PC-9 (cell line): ENCODE results near the gene ASPHD1. TPM values are rescaled to one million over a fixed set of nuclear protein-coding genes. Genes with fewer than 3 reads are reported as not detected.
"Not testable (repeated sequence)": the region's sequence is repeated elsewhere in the genome, so short reads cannot be mapped to it uniquely, and the experiment has no call there.

Source experiments
- BruUV-seq: library from RNA; stranded (reverse); fragments of 400-500 nt; replicated peaks from 2 replicates; lab custom pipeline; 2021; lab: Mats Ljungman, UMichigan
- CTCF ChIA-PET: fragments of 300-600 bp; sonication (Branson Sonifier 250); formaldehyde crosslinking; loops from one replicate; lab custom pipeline; 2022; ENCODE audit warnings: antibody characterized with exemption; lab: Charles Lee
- POLR2A ChIA-PET: fragments of 300-600 bp; sonication (Branson Sonifier 250); formaldehyde crosslinking; loops from one replicate; lab custom pipeline; 2022; ENCODE audit warnings: antibody characterized with exemption; ENCODE audit not compliant: unreplicated experiment; lab: Charles Lee
- DNase-seq, 2 experiments: peaks; one replicate each; pipeline versions ENCODE4 v3.0.0 to v3.0.0-alpha.2; 2015 to 2022; ENCODE audit warnings: mixed read lengths in 1 of 2
- H2AFZ ChIP-seq: fragments of 200-600 bp; sonication (generic); 2 replicates; pipeline ENCODE4 v1.8.1; 2017; ENCODE audit warnings: antibody characterized with exemption
- H3F3A ChIP-seq: fragments of 200-600 bp; sonication (generic); 2 replicates; pipeline ENCODE4 v1.8.1; 2017; ENCODE audit warnings: antibody characterized with exemption, mild to moderate bottlenecking, low read depth; ENCODE audit not compliant: insufficient read depth
- H3K27ac ChIP-seq: fragments of 200-600 bp; sonication (generic); 2 replicates; pipeline ENCODE4 v1.6.1; 2016; ENCODE audit warnings: mixed run types
- H3K27me3 ChIP-seq: fragments of 200-600 bp; sonication (generic); 2 replicates; pipeline ENCODE4 v1.6.1; 2016; ENCODE audit warnings: low read depth, mixed run types; ENCODE audit not compliant: insufficient read depth
- H3K36me3 ChIP-seq: fragments of 200-600 bp; sonication (generic); 2 replicates; pipeline ENCODE4 v1.6.1; 2016; ENCODE audit warnings: low read depth, mixed run types
- H3K4me1 ChIP-seq: fragments of 200-600 bp; sonication (generic); replicated peaks from 2 replicates; pipeline ENCODE4 v1.6.1; 2016; ENCODE audit warnings: mixed run types; ENCODE audit not compliant: insufficient read depth
- H3K4me2 ChIP-seq: fragments of 200-600 bp; sonication (generic); 2 replicates; pipeline ENCODE4 v1.6.1; 2017; ENCODE audit warnings: mixed run types
- H3K4me3 ChIP-seq: fragments of 200-600 bp; sonication (generic); 2 replicates; pipeline ENCODE4 v1.6.1; 2016; ENCODE audit warnings: mixed run types
- H3K79me2 ChIP-seq: fragments of 200-600 bp; sonication (generic); 2 replicates; pipeline ENCODE4 v1.6.1; 2017; ENCODE audit warnings: low read depth, mixed run types
- H3K9me2 ChIP-seq: fragments of 200-600 bp; sonication (generic); 2 replicates; pipeline ENCODE4 v1.8.1; 2017; ENCODE audit warnings: mild to moderate bottlenecking; ENCODE audit not compliant: insufficient read depth
- H3K9me3 ChIP-seq: fragments of 200-600 bp; sonication (generic); 2 replicates; pipeline ENCODE4 v1.8.1; 2016; ENCODE audit warnings: low read depth; ENCODE audit not compliant: insufficient read depth
- H4K20me1 ChIP-seq: fragments of 200-600 bp; sonication (generic); 2 replicates; pipeline ENCODE4 v1.8.1; 2017; ENCODE audit not compliant: insufficient read depth
- EZH2 ChIP-seq: fragments of 200-600 bp; sonication (generic); IDR thresholded peaks from 2 replicates; pipeline ENCODE4 v1.8.0; 2017; ENCODE audit warnings: antibody characterized with exemption, low read depth
- intact Hi-C: fragments of 100-400 bp; cut with micrococcal nuclease; formaldehyde crosslinking; loops from one replicate; pipeline ENCODE4 v1.10.0; 2022; ENCODE audit not compliant: unreplicated experiment
- total RNA-seq: library from RNA; stranded (reverse); gene quantifications from 2 replicates; pipeline ENCODE4 v1.2.3, GENCODE V29; 2021
- TF ChIP-seq, protein P1 (sequence below): fragments of 200-600 bp; sonication (generic); conservative IDR thresholded peaks from 2 replicates; pipeline ENCODE4 v1.6.1; 2017; ENCODE audit warnings: mixed run types, antibody characterized with exemption, mild to moderate bottlenecking, moderate library complexity

Gene ASPHD1
- total RNA-seq, 1 experiment from 2014 or later, result 8.3 TPM

DNA sequence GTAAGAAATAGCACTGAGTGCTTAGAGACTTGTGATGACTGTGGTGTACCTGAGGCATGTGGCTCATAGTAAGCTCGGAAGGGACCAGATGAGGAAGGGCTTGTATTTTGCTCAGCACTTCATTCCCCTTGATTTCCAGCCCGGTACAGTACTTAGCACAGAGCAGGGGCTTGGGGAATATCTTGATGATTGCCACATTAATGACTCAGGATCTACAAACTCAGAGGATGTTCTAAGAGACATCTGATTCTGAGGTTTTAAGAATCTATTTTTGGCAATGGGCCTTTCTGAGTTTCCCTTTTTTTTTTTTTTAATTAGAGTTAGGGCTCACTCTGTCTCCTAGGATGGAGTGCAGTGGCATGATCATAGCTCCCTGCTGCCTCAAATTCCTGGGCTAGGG lies 9.1 kb downstream of the ASPHD1 start:
- BruUV-seq, result no TSS peak
- ChIA-PET POLR2A (interaction anchor here (0.6 kb wide), 1 partner anchor 15 kb away, joined by 10 read pairs; no protein-coding TSS in a partner anchor), CTCF (interaction anchor here (0.6 kb wide), 3 partner anchors 10 to 899 kb away, joined by 4 to 11 read pairs (median 5); partner anchors contain the start of gene SEZ6L2)
- Histone ChIP-seq H2AFZ (no peak overlapping the region), H3K9me3 (no peaks in the 10 kb centered on the region), H3K4me2 (no peak overlapping the region), H3K79me2 (no peaks in the 10 kb centered on the region), H3F3A (peaks cover 4% of the 10 kb centered on the region; the same call in 1 of the 2 replicates), H3K27ac (no peak overlapping the region), H3K36me3 (no peaks in the 10 kb centered on the region), H4K20me1 (no peaks in the 10 kb centered on the region), H3K27me3 (no peaks in the 10 kb centered on the region), H3K4me3 (no peak overlapping the region), H3K4me1 (no peaks in the 10 kb centered on the region), H3K9me2 (no peaks in the 10 kb centered on the region)
- no peak for TF ChIP-seq EZH2
- TF ChIP-seq, protein P1, sequence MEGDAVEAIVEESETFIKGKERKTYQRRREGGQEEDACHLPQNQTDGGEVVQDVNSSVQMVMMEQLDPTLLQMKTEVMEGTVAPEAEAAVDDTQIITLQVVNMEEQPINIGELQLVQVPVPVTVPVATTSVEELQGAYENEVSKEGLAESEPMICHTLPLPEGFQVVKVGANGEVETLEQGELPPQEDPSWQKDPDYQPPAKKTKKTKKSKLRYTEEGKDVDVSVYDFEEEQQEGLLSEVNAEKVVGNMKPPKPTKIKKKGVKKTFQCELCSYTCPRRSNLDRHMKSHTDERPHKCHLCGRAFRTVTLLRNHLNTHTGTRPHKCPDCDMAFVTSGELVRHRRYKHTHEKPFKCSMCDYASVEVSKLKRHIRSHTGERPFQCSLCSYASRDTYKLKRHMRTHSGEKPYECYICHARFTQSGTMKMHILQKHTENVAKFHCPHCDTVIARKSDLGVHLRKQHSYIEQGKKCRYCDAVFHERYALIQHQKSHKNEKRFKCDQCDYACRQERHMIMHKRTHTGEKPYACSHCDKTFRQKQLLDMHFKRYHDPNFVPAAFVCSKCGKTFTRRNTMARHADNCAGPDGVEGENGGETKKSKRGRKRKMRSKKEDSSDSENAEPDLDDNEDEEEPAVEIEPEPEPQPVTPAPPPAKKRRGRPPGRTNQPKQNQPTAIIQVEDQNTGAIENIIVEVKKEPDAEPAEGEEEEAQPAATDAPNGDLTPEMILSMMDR, result no peak
- no peak for DNase-seq
- intact Hi-C loops, result no loop called here

DNA sequence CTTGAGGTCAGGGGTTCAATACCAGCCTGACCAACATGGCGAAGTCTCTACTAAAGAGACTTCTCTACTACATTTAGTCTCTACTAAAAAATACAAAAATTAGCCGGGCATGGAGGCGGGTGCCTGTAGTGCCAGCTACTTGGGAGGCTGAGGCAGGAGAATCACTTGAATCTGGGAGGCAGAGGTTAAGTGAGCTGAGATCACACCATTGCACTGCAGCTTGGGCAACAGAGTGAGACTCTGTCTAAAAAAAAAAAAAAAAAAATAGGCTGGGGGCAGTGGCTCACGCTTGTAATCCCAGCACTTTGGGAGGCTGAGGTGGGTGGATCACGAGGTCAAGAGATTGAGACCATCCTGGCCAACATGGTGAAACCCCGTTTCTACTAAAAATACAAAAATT lies 9.6 kb downstream of the ASPHD1 start:
- H4K20me1 ChIP-seq, H3K4me2 ChIP-seq, H3K4me1 ChIP-seq, H3K27me3 ChIP-seq, H3F3A ChIP-seq, H3K27ac ChIP-seq, intact Hi-C loops, DNase-seq, H3K4me3 ChIP-seq, H3K36me3 ChIP-seq, H2AFZ ChIP-seq, H3K9me3 ChIP-seq, H3K9me2 ChIP-seq, H3K79me2 ChIP-seq, BruUV-seq: not testable (repeated sequence)
- POLR2A ChIA-PET, result interaction anchor here (0.6 kb wide), 1 partner anchor 15 kb away, joined by 10 read pairs; no protein-coding TSS in a partner anchor
- CTCF ChIA-PET, result interaction anchor here (0.6 kb wide), 2 partner anchors 11 to 210 kb away, joined by 5 to 11 read pairs; partner anchors contain the start of gene SEZ6L2

DNA sequence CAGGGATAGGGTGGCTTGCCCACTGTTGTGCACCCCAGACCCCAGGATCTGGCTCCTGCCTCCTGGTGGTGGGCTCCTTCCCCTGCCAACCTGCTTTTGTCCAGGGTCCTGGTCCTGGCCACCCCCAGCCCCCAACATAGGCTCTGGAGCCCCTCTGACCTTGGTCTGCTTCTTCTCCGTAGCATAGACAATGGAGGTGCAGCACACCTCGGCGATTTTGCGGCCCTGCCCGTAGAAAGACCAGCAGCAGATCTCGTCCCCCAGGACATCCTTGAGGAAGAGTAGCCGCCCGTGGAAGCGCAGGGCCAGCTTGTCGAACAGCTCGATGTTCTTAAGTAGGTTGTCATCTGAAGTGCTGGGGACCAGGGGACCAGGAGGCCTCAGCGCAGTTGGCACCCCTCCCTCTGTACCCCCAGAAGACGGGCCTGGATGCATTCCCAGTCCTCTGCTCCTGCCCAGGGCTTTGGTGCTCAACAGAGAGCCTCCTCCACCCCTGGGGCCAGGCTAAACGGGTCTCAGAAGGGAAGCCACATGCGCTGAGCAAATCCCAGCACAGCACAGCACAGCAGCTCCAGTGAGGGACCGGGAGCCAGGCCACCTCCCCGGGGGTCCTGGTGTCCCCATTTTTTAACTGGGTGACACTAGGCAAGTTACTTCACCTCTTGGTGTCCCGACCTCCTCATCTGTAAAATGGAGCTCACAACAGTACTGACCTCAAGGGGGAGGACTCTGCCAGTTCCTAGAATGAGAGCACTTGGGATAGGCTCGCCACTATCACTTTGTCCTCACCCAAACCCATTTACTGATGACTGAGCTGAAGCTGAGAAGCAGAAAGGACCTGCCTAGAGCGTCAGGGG lies 10.8 kb downstream of the ASPHD1 start:
- Histone ChIP-seq H3K9me2 (no peaks in the 10 kb centered on the region), H3K27ac (no peak overlapping the region), H3K36me3 (no peaks in the 10 kb centered on the region), H3K27me3 (no peaks in the 10 kb centered on the region), H4K20me1 (no peaks in the 10 kb centered on the region), H2AFZ (no peak overlapping the region), H3K9me3 (no peaks in the 10 kb centered on the region), H3K4me3 (no peak overlapping the region), H3K4me1 (peaks cover 11% of the 10 kb centered on the region), H3K4me2 (no peak overlapping the region), H3F3A (peaks cover 17% of the 10 kb centered on the region; the same call in 1 of the 2 replicates), H3K79me2 (no peaks in the 10 kb centered on the region)
- BruUV-seq, result no TSS peak
- POLR2A ChIA-PET, result no interaction called here
- intact Hi-C loops, result no loop called here
- CTCF ChIA-PET, result no interaction called here
- no peak for TF ChIP-seq EZH2
- TF ChIP-seq, protein P1, result no peak
- no peak for DNase-seq
